Measurements from ENCODE around the gene ARHGEF40. TPM values are rescaled to one million over a fixed set of nuclear protein-coding genes. Genes with fewer than 3 reads are reported as not detected.

ARHGEF40 gene
- total RNA-seq, 1 donor from 2014 or later: 6.8 TPM

- Histone ChIP-seq H3K27me3 (ENCODE audit: control insufficient read depth, insufficient read depth, low read length) (no peaks in the 10 kb centered on the region), H3K4me3 (ENCODE audit: low read depth, low read length) (no peak overlapping the region), H3K36me3 (ENCODE audit: control insufficient read depth, insufficient read depth, low read length) (no peaks in the 10 kb centered on the region)
- TF ChIP-seq CTCF (IDR thresholded peaks at IDR 0.05; ENCODE audit: insufficient read depth, low read length, severe bottlenecking): no peak
- DNase-seq (ENCODE audit: low read depth) (peak; percentile 45), FAIRE-seq (no peak)
These were observed 10.1 kb upstream of the ARHGEF40 start for GRCh38 chr14:21059842-21060613.

DNA sequence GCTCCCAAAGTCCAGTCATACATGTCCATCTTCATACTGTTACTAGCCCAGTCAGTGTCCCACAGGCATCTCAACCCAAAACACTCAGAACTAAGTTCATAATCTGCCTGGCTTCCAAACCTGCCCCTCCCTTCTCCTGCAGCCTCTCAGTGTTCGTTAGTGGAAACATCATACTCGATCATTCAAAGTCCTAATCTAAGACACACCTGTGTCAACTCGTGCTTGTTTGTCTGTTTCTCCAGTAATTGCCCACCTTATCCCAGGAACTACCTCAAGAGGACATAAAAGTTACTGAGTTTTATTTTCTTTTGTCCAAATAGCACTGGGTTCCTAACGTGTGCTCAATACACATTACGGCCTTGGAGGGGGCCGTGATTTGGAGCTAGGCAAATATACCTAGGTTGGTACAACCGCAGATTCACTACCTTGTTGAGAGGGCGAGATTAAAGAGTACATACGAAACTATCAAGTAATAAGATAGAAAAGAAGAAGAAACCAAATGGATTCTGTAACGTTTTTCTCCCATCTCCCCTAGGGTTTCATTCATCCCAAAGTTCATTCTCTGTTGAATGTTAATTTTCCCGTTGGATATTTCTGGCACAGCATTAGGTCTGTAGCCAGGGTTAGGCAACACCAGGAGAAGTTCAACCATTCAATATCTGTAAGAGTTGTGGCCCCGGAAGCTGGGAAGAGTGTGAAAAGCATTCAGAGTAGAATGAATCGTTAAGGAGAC lies 9.3 kb upstream of the ARHGEF40 start:
- Histone ChIP-seq H3K27me3 (ENCODE audit: control insufficient read depth, insufficient read depth, low read length) (no peaks in the 10 kb centered on the region), H3K4me3 (ENCODE audit: low read depth, low read length) (no peak overlapping the region), H3K36me3 (ENCODE audit: control insufficient read depth, insufficient read depth, low read length) (no peaks in the 10 kb centered on the region)
- no peak for TF ChIP-seq CTCF (IDR thresholded peaks at IDR 0.05; ENCODE audit: insufficient read depth, low read length, severe bottlenecking)
- FAIRE-seq: no peak
- no peak for DNase-seq (ENCODE audit: low read depth)

DNA sequence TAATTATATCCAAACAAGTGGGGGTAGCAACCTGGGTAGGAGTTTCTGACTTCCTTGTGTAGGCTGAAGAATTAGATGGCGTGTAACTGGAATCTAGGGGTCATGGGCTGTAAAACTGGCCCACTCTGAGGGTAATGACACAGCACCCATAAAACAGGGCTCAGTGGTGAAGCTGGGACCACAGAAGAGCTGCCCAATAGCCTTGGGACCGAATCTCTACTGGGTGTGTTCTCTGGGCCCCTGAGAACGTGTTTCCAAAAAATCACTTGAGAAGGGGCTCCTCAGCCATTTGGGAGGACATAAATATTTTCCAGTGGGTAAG lies 8.8 kb upstream of the ARHGEF40 start:
- Histone ChIP-seq H3K36me3 (ENCODE audit: control insufficient read depth, insufficient read depth, low read length) (no peaks in the 10 kb centered on the region), H3K27me3 (ENCODE audit: control insufficient read depth, insufficient read depth, low read length) (no peaks in the 10 kb centered on the region), H3K4me3 (ENCODE audit: low read depth, low read length) (no peak overlapping the region)
- TF ChIP-seq CTCF (IDR thresholded peaks at IDR 0.05; ENCODE audit: insufficient read depth, low read length, severe bottlenecking): no peak
- FAIRE-seq (no peak), DNase-seq (ENCODE audit: low read depth) (no peak)

GRCh38 chr14:21063479-21063878 lies 6.6 kb upstream of the ARHGEF40 start:
- no peak for FAIRE-seq
- no peak for TF ChIP-seq CTCF (IDR thresholded peaks at IDR 0.05; ENCODE audit: insufficient read depth, low read length, severe bottlenecking)

GRCh38 chr14:21066882-21067502 lies 3.1 kb upstream of the ARHGEF40 start:
- Histone ChIP-seq H3K27me3 (ENCODE audit: control insufficient read depth, insufficient read depth, low read length) (peaks cover 5% of the 10 kb centered on the region), H3K36me3 (ENCODE audit: control insufficient read depth, insufficient read depth, low read length) (no peaks in the 10 kb centered on the region), H3K4me3 (ENCODE audit: low read depth, low read length) (no peak overlapping the region)
- peak; percentile 33 for DNase-seq (ENCODE audit: low read depth)
- TF ChIP-seq CTCF (IDR thresholded peaks at IDR 0.05; ENCODE audit: insufficient read depth, low read length, severe bottlenecking): peak; percentile 38
- FAIRE-seq: no peak

More at GRCh38 chr14:21063479-21063878, 6.6 kb upstream of the ARHGEF40 start:
- Histone ChIP-seq H3K27me3 (ENCODE audit: control insufficient read depth, insufficient read depth, low read length) (no peaks in the 10 kb centered on the region), H3K36me3 (ENCODE audit: control insufficient read depth, insufficient read depth, low read length) (no peaks in the 10 kb centered on the region), H3K4me3 (ENCODE audit: low read depth, low read length) (no peak overlapping the region)
- no peak for DNase-seq (ENCODE audit: low read depth)

Measured in bronchial epithelial cell (primary cell).